ENCODE results near the gene GKAP1.

- TF ChIP-seq POLR2A (IDR thresholded peaks at IDR 0.05) (no peak), CTCF (IDR thresholded peaks at IDR 0.05) (no peak)
These were observed 52.2 kb downstream of the GKAP1 start for GRCh38 chr9:83765376-83765775.

Data from uterus (tissue), 2 donors.